ENCODE measurements around the gene CAB39L.

Gene CAB39L

GRCh38 chr13:49400755-49401659 is 42.9 kb downstream of the CAB39L start:
- peak in 11 of 51 donors; percentile 5 to 51 (median 20) for DNase-seq

GRCh38 chr13:49399801-49400472 is 43.9 kb downstream of the CAB39L start:
- no peak for DNase-seq

GRCh38 chr13:49395878-49396380 is 47.9 kb downstream of the CAB39L start:
- no peak for DNase-seq

GRCh38 chr13:49395451-49395865 is 48.4 kb downstream of the CAB39L start:
- DNase-seq: no peak

GRCh38 chr13:49388091-49388635 is 55.7 kb downstream of the CAB39L start:
- DNase-seq: no peak

GRCh38 chr13:49386664-49387063 is 57.2 kb downstream of the CAB39L start:
- DNase-seq: no peak

GRCh38 chr13:49376121-49376520 is 67.7 kb downstream of the CAB39L start:
- DNase-seq: no peak

- DNase-seq: no peak
These were observed 69.1 kb downstream of the CAB39L start for GRCh38 chr13:49374585-49375290.

- no peak for DNase-seq
These were observed 70.1 kb downstream of the CAB39L start for GRCh38 chr13:49373716-49374115.

- no peak for DNase-seq
These were observed 71.8 kb downstream of the CAB39L start for GRCh38 chr13:49371943-49372613.

GRCh38 chr13:49370371-49370770 is 73.5 kb downstream of the CAB39L start:
- DNase-seq: peak in 2 of 51 donors; percentile 4 to 35

- no peak for DNase-seq
These were observed 74.0 kb downstream of the CAB39L start for GRCh38 chr13:49369866-49370265.

- DNase-seq: no peak
These were observed 75.2 kb downstream of the CAB39L start for GRCh38 chr13:49368688-49369087.

- DNase-seq: no peak
These were observed 76.0 kb downstream of the CAB39L start for GRCh38 chr13:49367640-49368422.

GRCh38 chr13:49366841-49367240 is 77.0 kb downstream of the CAB39L start:
- DNase-seq: no peak

- DNase-seq: no peak
These were observed 86.2 kb downstream of the CAB39L start for GRCh38 chr13:49357694-49358093.

GRCh38 chr13:49356223-49356622 is 87.6 kb downstream of the CAB39L start:
- no peak for DNase-seq

- DNase-seq: no peak
These were observed 89.1 kb downstream of the CAB39L start for GRCh38 chr13:49354719-49355118.

GRCh38 chr13:49353908-49354307 is 90.0 kb downstream of the CAB39L start:
- no peak for DNase-seq

GRCh38 chr13:49351871-49352270 is 92.0 kb downstream of the CAB39L start:
- DNase-seq: no peak
